Measurements from ENCODE around the gene KDM5D. TPM values are rescaled to one million over a fixed set of nuclear protein-coding genes. Genes with fewer than 3 reads are reported as not detected.

The KDM5D gene
- total RNA-seq, 1 experiment from 2014 or later = 31.0 TPM

DNA sequence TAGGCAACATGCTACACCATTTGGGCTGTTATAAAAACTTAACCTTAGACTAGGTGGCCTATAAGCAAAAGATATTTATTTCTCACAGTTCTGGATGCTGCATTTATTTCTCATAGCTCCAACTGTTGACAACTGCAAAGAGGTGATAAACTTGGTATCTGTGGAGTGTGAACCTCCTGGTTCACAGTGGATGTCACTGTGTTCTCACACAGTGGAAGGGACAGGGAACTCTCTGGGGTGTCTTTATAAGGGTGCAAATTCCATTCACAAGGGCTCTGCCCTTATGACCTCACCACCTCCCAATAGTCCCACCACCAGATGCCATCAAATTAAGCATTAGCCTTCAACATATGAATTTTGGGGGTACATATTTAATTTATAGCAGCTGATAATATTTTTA lies 46.0 kb downstream of the KDM5D start:
- POLR2A ChIA-PET = no interaction called here
- ATAC-seq (no peak), DNase-seq (ENCODE audit: low spot score) (no peak)
- Mint-ChIP-seq H3K4me3 (no peak overlapping the region), H3K36me3 (peaks cover 67% of the 10 kb centered on the region), H3K4me1 (no peaks in the 10 kb centered on the region), H3K27me3 (ENCODE audit: low read depth) (no peaks in the 10 kb centered on the region), H3K9me3 (peaks cover 34% of the 10 kb centered on the region), H3K27ac (no peak overlapping the region)
- CTCF ChIA-PET = no interaction called here
- TF ChIP-seq, protein P1, sequence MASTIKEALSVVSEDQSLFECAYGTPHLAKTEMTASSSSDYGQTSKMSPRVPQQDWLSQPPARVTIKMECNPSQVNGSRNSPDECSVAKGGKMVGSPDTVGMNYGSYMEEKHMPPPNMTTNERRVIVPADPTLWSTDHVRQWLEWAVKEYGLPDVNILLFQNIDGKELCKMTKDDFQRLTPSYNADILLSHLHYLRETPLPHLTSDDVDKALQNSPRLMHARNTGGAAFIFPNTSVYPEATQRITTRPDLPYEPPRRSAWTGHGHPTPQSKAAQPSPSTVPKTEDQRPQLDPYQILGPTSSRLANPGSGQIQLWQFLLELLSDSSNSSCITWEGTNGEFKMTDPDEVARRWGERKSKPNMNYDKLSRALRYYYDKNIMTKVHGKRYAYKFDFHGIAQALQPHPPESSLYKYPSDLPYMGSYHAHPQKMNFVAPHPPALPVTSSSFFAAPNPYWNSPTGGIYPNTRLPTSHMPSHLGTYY (CRISPR knock-in tag; IDR thresholded peaks at IDR 0.05) = no peak
- no peak for TF ChIP-seq ZNF671 (CRISPR knock-in tag; IDR thresholded peaks at IDR 0.05)
- no peak for TF ChIP-seq ZNF317 (CRISPR knock-in tag; IDR thresholded peaks at IDR 0.05; ENCODE audit: borderline replicate concordance, low read depth)
- TF ChIP-seq, protein P2, sequence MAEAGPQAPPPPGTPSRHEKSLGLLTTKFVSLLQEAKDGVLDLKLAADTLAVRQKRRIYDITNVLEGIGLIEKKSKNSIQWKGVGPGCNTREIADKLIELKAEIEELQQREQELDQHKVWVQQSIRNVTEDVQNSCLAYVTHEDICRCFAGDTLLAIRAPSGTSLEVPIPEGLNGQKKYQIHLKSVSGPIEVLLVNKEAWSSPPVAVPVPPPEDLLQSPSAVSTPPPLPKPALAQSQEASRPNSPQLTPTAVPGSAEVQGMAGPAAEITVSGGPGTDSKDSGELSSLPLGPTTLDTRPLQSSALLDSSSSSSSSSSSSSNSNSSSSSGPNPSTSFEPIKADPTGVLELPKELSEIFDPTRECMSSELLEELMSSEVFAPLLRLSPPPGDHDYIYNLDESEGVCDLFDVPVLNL (CRISPR knock-in tag; IDR thresholded peaks at IDR 0.05; ENCODE audit: borderline replicate concordance, low read depth) = no peak
- TF ChIP-seq, protein P3, sequence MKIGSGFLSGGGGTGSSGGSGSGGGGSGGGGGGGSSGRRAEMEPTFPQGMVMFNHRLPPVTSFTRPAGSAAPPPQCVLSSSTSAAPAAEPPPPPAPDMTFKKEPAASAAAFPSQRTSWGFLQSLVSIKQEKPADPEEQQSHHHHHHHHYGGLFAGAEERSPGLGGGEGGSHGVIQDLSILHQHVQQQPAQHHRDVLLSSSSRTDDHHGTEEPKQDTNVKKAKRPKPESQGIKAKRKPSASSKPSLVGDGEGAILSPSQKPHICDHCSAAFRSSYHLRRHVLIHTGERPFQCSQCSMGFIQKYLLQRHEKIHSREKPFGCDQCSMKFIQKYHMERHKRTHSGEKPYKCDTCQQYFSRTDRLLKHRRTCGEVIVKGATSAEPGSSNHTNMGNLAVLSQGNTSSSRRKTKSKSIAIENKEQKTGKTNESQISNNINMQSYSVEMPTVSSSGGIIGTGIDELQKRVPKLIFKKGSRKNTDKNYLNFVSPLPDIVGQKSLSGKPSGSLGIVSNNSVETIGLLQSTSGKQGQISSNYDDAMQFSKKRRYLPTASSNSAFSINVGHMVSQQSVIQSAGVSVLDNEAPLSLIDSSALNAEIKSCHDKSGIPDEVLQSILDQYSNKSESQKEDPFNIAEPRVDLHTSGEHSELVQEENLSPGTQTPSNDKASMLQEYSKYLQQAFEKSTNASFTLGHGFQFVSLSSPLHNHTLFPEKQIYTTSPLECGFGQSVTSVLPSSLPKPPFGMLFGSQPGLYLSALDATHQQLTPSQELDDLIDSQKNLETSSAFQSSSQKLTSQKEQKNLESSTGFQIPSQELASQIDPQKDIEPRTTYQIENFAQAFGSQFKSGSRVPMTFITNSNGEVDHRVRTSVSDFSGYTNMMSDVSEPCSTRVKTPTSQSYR (CRISPR knock-in tag; IDR thresholded peaks at IDR 0.05) = no peak
- TF ChIP-seq NFATC4 (CRISPR knock-in tag; IDR thresholded peaks at IDR 0.05) = no peak
- TF ChIP-seq, protein P4, sequence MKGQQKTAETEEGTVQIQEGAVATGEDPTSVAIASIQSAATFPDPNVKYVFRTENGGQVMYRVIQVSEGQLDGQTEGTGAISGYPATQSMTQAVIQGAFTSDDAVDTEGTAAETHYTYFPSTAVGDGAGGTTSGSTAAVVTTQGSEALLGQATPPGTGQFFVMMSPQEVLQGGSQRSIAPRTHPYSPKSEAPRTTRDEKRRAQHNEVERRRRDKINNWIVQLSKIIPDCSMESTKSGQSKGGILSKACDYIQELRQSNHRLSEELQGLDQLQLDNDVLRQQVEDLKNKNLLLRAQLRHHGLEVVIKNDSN (CRISPR knock-in tag; IDR thresholded peaks at IDR 0.05) = no peak
- TF ChIP-seq, protein P5, sequence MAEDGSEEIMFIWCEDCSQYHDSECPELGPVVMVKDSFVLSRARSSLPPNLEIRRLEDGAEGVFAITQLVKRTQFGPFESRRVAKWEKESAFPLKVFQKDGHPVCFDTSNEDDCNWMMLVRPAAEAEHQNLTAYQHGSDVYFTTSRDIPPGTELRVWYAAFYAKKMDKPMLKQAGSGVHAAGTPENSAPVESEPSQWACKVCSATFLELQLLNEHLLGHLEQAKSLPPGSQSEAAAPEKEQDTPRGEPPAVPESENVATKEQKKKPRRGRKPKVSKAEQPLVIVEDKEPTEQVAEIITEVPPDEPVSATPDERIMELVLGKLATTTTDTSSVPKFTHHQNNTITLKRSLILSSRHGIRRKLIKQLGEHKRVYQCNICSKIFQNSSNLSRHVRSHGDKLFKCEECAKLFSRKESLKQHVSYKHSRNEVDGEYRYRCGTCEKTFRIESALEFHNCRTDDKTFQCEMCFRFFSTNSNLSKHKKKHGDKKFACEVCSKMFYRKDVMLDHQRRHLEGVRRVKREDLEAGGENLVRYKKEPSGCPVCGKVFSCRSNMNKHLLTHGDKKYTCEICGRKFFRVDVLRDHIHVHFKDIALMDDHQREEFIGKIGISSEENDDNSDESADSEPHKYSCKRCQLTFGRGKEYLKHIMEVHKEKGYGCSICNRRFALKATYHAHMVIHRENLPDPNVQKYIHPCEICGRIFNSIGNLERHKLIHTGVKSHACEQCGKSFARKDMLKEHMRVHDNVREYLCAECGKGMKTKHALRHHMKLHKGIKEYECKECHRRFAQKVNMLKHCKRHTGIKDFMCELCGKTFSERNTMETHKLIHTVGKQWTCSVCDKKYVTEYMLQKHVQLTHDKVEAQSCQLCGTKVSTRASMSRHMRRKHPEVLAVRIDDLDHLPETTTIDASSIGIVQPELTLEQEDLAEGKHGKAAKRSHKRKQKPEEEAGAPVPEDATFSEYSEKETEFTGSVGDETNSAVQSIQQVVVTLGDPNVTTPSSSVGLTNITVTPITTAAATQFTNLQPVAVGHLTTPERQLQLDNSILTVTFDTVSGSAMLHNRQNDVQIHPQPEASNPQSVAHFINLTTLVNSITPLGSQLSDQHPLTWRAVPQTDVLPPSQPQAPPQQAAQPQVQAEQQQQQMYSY (CRISPR knock-in tag; IDR thresholded peaks at IDR 0.05) = no peak
- TF ChIP-seq, protein P6, sequence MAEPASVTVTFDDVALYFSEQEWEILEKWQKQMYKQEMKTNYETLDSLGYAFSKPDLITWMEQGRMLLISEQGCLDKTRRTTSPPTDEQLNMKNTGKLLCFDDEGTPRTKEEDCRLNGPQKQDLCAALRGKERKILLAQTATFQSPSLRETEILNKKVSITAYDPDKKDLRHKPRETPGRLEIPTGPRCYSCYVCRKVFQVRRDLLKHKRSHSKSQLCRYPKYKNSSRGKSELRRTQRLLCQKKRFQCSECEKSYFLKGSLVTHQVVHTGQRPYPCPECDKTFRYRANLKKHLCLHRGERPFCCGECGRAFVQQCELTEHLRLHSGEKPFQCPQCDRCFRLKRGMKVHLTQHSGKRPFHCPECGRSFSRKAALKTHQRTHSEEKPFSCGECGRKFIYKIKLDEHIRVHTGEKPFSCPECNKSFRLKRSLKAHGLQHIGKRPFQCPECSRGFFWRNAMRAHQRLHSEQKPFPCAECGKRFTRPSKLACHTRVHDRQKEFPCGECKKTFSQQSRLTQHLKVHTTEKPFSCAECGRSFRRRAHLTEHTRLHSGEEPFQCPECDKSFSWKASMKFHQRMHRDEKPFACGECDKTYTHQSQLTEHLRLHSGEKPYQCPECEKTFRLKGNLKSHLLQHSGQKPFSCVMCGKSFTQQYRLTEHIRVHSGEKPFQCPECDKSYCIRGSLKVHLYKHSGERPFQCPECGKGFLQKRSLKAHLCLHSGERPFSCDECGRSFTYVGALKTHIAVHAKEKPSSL (CRISPR knock-in tag; conservative IDR thresholded peaks at IDR 0.05) = no peak
- TF ChIP-seq, protein P7, sequence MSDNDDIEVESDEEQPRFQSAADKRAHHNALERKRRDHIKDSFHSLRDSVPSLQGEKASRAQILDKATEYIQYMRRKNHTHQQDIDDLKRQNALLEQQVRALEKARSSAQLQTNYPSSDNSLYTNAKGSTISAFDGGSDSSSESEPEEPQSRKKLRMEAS (CRISPR knock-in tag; IDR thresholded peaks at IDR 0.05) = no peak
- TF ChIP-seq, protein P8, sequence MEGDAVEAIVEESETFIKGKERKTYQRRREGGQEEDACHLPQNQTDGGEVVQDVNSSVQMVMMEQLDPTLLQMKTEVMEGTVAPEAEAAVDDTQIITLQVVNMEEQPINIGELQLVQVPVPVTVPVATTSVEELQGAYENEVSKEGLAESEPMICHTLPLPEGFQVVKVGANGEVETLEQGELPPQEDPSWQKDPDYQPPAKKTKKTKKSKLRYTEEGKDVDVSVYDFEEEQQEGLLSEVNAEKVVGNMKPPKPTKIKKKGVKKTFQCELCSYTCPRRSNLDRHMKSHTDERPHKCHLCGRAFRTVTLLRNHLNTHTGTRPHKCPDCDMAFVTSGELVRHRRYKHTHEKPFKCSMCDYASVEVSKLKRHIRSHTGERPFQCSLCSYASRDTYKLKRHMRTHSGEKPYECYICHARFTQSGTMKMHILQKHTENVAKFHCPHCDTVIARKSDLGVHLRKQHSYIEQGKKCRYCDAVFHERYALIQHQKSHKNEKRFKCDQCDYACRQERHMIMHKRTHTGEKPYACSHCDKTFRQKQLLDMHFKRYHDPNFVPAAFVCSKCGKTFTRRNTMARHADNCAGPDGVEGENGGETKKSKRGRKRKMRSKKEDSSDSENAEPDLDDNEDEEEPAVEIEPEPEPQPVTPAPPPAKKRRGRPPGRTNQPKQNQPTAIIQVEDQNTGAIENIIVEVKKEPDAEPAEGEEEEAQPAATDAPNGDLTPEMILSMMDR (IDR thresholded peaks at IDR 0.05) = no peak
- no peak for TF ChIP-seq HMGA2 (CRISPR knock-in tag; IDR thresholded peaks at IDR 0.05)
- TF ChIP-seq ZNF263 (CRISPR knock-in tag; IDR thresholded peaks at IDR 0.05; ENCODE audit: low read depth) = no peak

All from WTC11 (cell line).